Panc1 (cell line): ENCODE data around the gene GSTM3. TPM values are rescaled to one million over a fixed set of nuclear protein-coding genes. Genes with fewer than 3 reads are reported as not detected.

Experiments
- ATAC-seq: fragments of 200-7000 bp; cut with Tn5 transposase; 2 replicates; pipeline ENCODE4 v1.9.1; 2020; ENCODE audit warnings: mild to moderate bottlenecking, moderate library complexity
- BruUV-seq: library from RNA; stranded (reverse); fragments of 400-500 nt; replicated peaks from 2 replicates; lab custom pipeline; 2021; lab: Mats Ljungman, UMichigan
- CTCF ChIA-PET: fragments of 300-600 bp; sonication (Branson Sonifier 250); formaldehyde crosslinking; loops from one replicate; lab custom pipeline; 2022; ENCODE audit warnings: antibody characterized with exemption; lab: Charles Lee
- POLR2A ChIA-PET: fragments of 300-600 bp; sonication (Branson Sonifier 250); formaldehyde crosslinking; loops from one replicate; lab custom pipeline; 2022; ENCODE audit warnings: antibody characterized with exemption; lab: Charles Lee
- DNase-seq: peaks from one replicate; pipeline ENCODE4 v3.0.0-alpha.2; 2010; ENCODE audit warnings: low read depth, low spot score
- H3K27ac ChIP-seq: 2 replicates; pipeline ENCODE4 v1.5.1; 2011; ENCODE audit warnings: mild to moderate bottlenecking, low read length, inconsistent platforms
- H3K27me3 ChIP-seq: fragments of 200-500 bp; sonication (Bioruptor generic); 2 replicates; pipeline ENCODE4 v1.6.0; 2014; ENCODE audit warnings: low read length, inconsistent platforms; ENCODE audit not compliant: control insufficient read depth, insufficient read depth
- H3K36me3 ChIP-seq: fragments of 200-500 bp; sonication (Bioruptor generic); 2 replicates; pipeline ENCODE4 v1.5.1; 2014; ENCODE audit warnings: inconsistent platforms, mild to moderate bottlenecking, low read length, moderate library complexity; ENCODE audit not compliant: control insufficient read depth, insufficient read depth
- H3K4me1 ChIP-seq: 2 replicates; pipeline ENCODE4 v1.5.1; 2011; ENCODE audit warnings: inconsistent platforms, mild to moderate bottlenecking, low read length, moderate library complexity; ENCODE audit not compliant: control insufficient read depth, insufficient read depth
- H3K4me3 ChIP-seq, 2 experiments: 2 replicates each; pipeline ENCODE4 v1.5.1; 2011 to 2012; ENCODE audit warnings: low read depth in 2 of 2, low read length in 2 of 2, mild to moderate bottlenecking in 2 of 2, inconsistent platforms in 1 of 2, moderate library complexity in 1 of 2
- H3K9me3 ChIP-seq: fragments of 200-500 bp; sonication (Bioruptor generic); 2 replicates; pipeline ENCODE4 v1.5.1; 2014; ENCODE audit warnings: low read depth, mild to moderate bottlenecking, inconsistent platforms, low read length, moderate library complexity; ENCODE audit not compliant: control insufficient read depth, insufficient read depth
- CTCF ChIP-seq: fragments of 450-650 bp; IDR thresholded peaks from 2 replicates; pipeline ENCODE4 v1.5.1; 2017; ENCODE audit warnings: mild to moderate bottlenecking
- POLR2AphosphoS5 ChIP-seq: IDR thresholded peaks from 2 replicates; pipeline ENCODE4 v1.6.1; 2012; ENCODE audit warnings: mild to moderate bottlenecking, low read depth, low read length, moderate library complexity
- REST ChIP-seq, 2 experiments: IDR thresholded peaks; 2 replicates each; pipeline ENCODE4 v1.6.1; 2011 to 2012; ENCODE audit warnings: low read depth in 2 of 2, control low read depth in 1 of 2, low read length in 1 of 2, mild to moderate bottlenecking in 1 of 2, moderate library complexity in 1 of 2; ENCODE audit not compliant: insufficient read depth in 1 of 2
- SIN3A ChIP-seq: IDR thresholded peaks from 2 replicates; pipeline ENCODE4 v1.6.1; 2012; ENCODE audit warnings: low read depth, mild to moderate bottlenecking, low read length, moderate library complexity, borderline replicate concordance; ENCODE audit not compliant: insufficient read depth
- TCF7L2 ChIP-seq: IDR thresholded peaks from 2 replicates; pipeline ENCODE4 v1.6.1; 2011; ENCODE audit warnings: mild to moderate bottlenecking, low read depth, low read length, inconsistent platforms
- in situ Hi-C: cut with HindIII; loops from 2 replicates; pipeline ENCODE4 v1.10.0; 2016; ENCODE audit warnings: low sequenced_read_pairs, low pct_unique_long_range_greater_than_20kb
- intact Hi-C: fragments of 100-400 bp; cut with micrococcal nuclease; formaldehyde crosslinking; loops from one replicate; pipeline ENCODE4 v1.10.0; 2022; ENCODE audit not compliant: unreplicated experiment
- total RNA-seq: library from RNA; stranded (reverse); gene quantifications from one replicate; pipeline ENCODE4 v1.2.1, GENCODE V29; 2021; ENCODE audit not compliant: unreplicated experiment

Gene GSTM3
- total RNA-seq, 1 experiment from 2014 or later, result 93.1 TPM

DNA sequence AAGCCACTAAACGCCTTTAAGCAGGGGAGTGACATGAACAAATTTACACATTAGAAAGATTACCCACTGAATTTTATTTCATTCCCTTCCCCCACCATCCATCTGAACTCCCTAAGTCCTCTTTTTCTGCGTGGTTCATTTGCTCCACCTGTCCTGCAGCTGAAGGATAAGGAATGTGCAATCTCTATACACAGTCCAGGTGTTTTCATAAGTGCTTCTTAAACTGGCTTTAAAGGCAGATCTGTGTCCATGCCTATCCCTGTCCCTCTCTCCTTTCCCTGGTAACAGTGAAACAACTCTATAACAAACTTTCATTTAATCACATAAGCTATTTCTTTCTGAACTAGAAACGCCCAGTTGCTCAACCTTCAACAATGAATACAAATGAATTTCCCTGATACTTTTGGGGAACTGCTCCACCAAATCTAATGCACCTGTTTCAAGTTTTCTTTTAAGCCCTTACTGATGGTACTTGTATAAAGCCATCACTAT is 8.4 kb downstream of the GSTM3 start:
- Histone ChIP-seq H3K27me3 (no peaks in the 10 kb centered on the region), H3K36me3 (no peaks in the 10 kb centered on the region), H3K4me3 (no peak overlapping the region), H3K9me3 (no peaks in the 10 kb centered on the region), H3K27ac (no peak overlapping the region), H3K4me1 (peaks cover 3% of the 10 kb centered on the region; the same call in 1 of the 2 replicates)
- ChIA-PET CTCF (no interaction called here), POLR2A (interaction anchor here (0.6 kb wide), 3 partner anchors 60 to 198 kb away, joined by 4 to 12 read pairs (median 5); no protein-coding TSS in a partner anchor)
- in situ Hi-C loops, result no loop called here
- no peak for DNase-seq
- TF ChIP-seq POLR2AphosphoS5 (no peak), CTCF (no peak), SIN3A (no peak), TCF7L2 (no peak), REST (IDR thresholded peaks at IDR 0.05; ENCODE audit: insufficient read depth in 1 of 2, low read depth in 2 of 2, low read length in 1 of 2) (no peak)
- intact Hi-C loops, result no loop called here
- ATAC-seq, result peak; percentile 46; the same call in 1 of the 2 replicates
- BruUV-seq, result no TSS peak

- DNase-seq, result no peak
- Histone ChIP-seq H3K36me3 (no peaks in the 10 kb centered on the region), H3K27ac (no peak overlapping the region), H3K27me3 (no peaks in the 10 kb centered on the region), H3K4me1 (peaks cover 3% of the 10 kb centered on the region; the same call in 1 of the 2 replicates), H3K4me3 (no peak overlapping the region), H3K9me3 (peaks cover 2% of the 10 kb centered on the region; the same call in 1 of the 2 replicates)
- intact Hi-C loops (no loop called here), in situ Hi-C loops (no loop called here)
- no peak for ATAC-seq
- BruUV-seq, result no TSS peak
- POLR2A ChIA-PET, result no interaction called here
- TF ChIP-seq POLR2AphosphoS5 (no peak), REST (IDR thresholded peaks at IDR 0.05; ENCODE audit: insufficient read depth in 1 of 2, low read depth in 2 of 2, low read length in 1 of 2) (no peak), TCF7L2 (no peak), CTCF (no peak), SIN3A (no peak)
- CTCF ChIA-PET, result no interaction called here
These were observed 10.2 kb downstream of the GSTM3 start for GRCh38 chr1:109730666-109731065.
